GM23248 (cell line): ENCODE data around the gene FEV. TPM values are rescaled to one million over a fixed set of nuclear protein-coding genes. Genes with fewer than 3 reads are reported as not detected.

Experiments
- DNase-seq: peaks from one replicate; pipeline ENCODE4 v3.0.0-alpha.2; 2015
- H2AFZ ChIP-seq: fragments of 200-600 bp; sonication (generic); 2 replicates; pipeline ENCODE4 v1.6.1; 2016; ENCODE audit warnings: antibody characterized with exemption
- H3F3A ChIP-seq: fragments of 200-600 bp; sonication (generic); 2 replicates; pipeline ENCODE4 v1.6.1; 2016; ENCODE audit warnings: mild to moderate bottlenecking, antibody characterized with exemption, mixed run types; ENCODE audit not compliant: insufficient read depth
- H3K27ac ChIP-seq: fragments of 200-600 bp; sonication (generic); 2 replicates; pipeline ENCODE4 v1.5.1; 2016; ENCODE audit warnings: mild to moderate bottlenecking
- H3K27me3 ChIP-seq: fragments of 200-600 bp; sonication (generic); replicated peaks from 2 replicates; pipeline ENCODE4 v1.6.1; 2016; ENCODE audit warnings: mild to moderate bottlenecking; ENCODE audit not compliant: insufficient read depth
- H3K36me3 ChIP-seq: fragments of 200-600 bp; sonication (generic); 2 replicates; pipeline ENCODE4 v1.6.1; 2016; ENCODE audit warnings: low read depth, mild to moderate bottlenecking
- H3K4me1 ChIP-seq: fragments of 200-600 bp; sonication (generic); 2 replicates; pipeline ENCODE4 v1.6.1; 2016; ENCODE audit warnings: mild to moderate bottlenecking; ENCODE audit not compliant: insufficient read depth
- H3K4me2 ChIP-seq: fragments of 200-600 bp; sonication (generic); one replicate; pipeline ENCODE4 v1.6.1; 2016; ENCODE audit warnings: mild to moderate bottlenecking; ENCODE audit not compliant: unreplicated experiment
- H3K4me3 ChIP-seq: fragments of 200-600 bp; sonication (generic); 2 replicates; pipeline ENCODE4 v1.5.1; 2016; ENCODE audit warnings: mild to moderate bottlenecking
- H3K79me2 ChIP-seq: fragments of 200-600 bp; sonication (generic); 2 replicates; pipeline ENCODE4 v1.6.1; 2016; ENCODE audit warnings: mild to moderate bottlenecking; ENCODE audit not compliant: insufficient read depth
- H3K9ac ChIP-seq: fragments of 200-600 bp; sonication (generic); 2 replicates; pipeline ENCODE4 v1.6.1; 2016; ENCODE audit warnings: mild to moderate bottlenecking
- H3K9me2 ChIP-seq: fragments of 200-600 bp; sonication (generic); 2 replicates; pipeline ENCODE4 v1.6.1; 2016; ENCODE audit warnings: mixed run types, mild to moderate bottlenecking, moderate library complexity; ENCODE audit not compliant: insufficient read depth
- H3K9me3 ChIP-seq: fragments of 200-600 bp; sonication (generic); one replicate; pipeline ENCODE4 v1.6.1; 2017; ENCODE audit warnings: low read depth
- H4K20me1 ChIP-seq: fragments of 200-600 bp; sonication (generic); 2 replicates; pipeline ENCODE4 v1.6.0; 2016; ENCODE audit not compliant: insufficient read depth
- EZH2 ChIP-seq: fragments of 200-600 bp; sonication (generic); IDR thresholded peaks from 2 replicates; pipeline ENCODE4 v1.6.1; 2018; ENCODE audit warnings: antibody characterized with exemption, mild to moderate bottlenecking; ENCODE audit not compliant: insufficient read depth, poor library complexity, severe bottlenecking
- EZH2phosphoT487 ChIP-seq: fragments of 200-600 bp; sonication (generic); IDR thresholded peaks from 2 replicates; pipeline ENCODE4 v1.6.1; 2018; ENCODE audit warnings: antibody characterized with exemption, moderate library complexity, mild to moderate bottlenecking, low read depth; ENCODE audit not compliant: insufficient read depth
- WGBS, 2 experiments: methylation state at CpG; one replicate each; pipeline ENCODE4 v1.1.6; 2015 to 2017; ENCODE audit warnings: low lambda C conversion rate in 2 of 2, low coverage in 1 of 2; ENCODE audit errors: missing lambda C conversion rate in 2 of 2; 5-methylcytosine and 5-hydroxymethylcytosine counted together
- in situ Hi-C: fragments of 300-500 bp; cut with MboI; formaldehyde crosslinking; loops from 2 replicates; pipeline ENCODE4 v1.15.0; 2020
- polyA plus RNA-seq: library from polyadenylated mRNA; unstranded; fragments of >200 nt; fragmentation: Nextera tagmentation; extraction: Ambion mirVana; gene quantifications from 2 replicates; pipeline ENCODE4 v1.2.1, GENCODE V29; 2016
- total RNA-seq: library from RNA; depleted of rRNA; stranded (reverse); fragments of >200 nt; shearing (Covaris generic); gene quantifications from 2 replicates; pipeline ENCODE4 v1.2.3, GENCODE V29; 2014; rRNA removed

The FEV gene
- not detected in 2 replicates for total RNA-seq
- not detected in 2 replicates for polyA plus RNA-seq

- no peaks in the 10 kb centered on the region for H3K36me3 ChIP-seq
- H3K4me2 ChIP-seq, result no peak within 1 kb of the TSS
- no peaks in the 10 kb centered on the region for H3K4me1 ChIP-seq
- 0 to 5% methylated on average over 10 to 21 of the region's 32 CpGs for WGBS, 2 experiments
- no peaks in the 10 kb centered on the region for H3K9me3 ChIP-seq
- no peaks in the 10 kb centered on the region for H3K9me2 ChIP-seq
- H3K9ac ChIP-seq, result no peak within 1 kb of the TSS
- peaks cover 91% of the 10 kb centered on the region for H3K27me3 ChIP-seq
- no peak within 1 kb of the TSS for H2AFZ ChIP-seq
- no peak for TF ChIP-seq EZH2phosphoT487
- no peak for TF ChIP-seq EZH2
- no peak within 1 kb of the TSS for H3K27ac ChIP-seq
- no peaks in the 10 kb centered on the region for H3F3A ChIP-seq
- H4K20me1 ChIP-seq, result no peaks in the 10 kb centered on the region
- no peak for DNase-seq
- in situ Hi-C loops, result no loop called here
- H3K4me3 ChIP-seq, result no peak within 1 kb of the TSS
- no peaks in the 10 kb centered on the region for H3K79me2 ChIP-seq
Observed at GRCh38 chr2:218985021-218985324, at the start of gene FEV. Gene FEV, minus strand, starts transcription at chr2:218985184. Its CDS starts 109 bp downstream, at chr2:218985075.

- DNase-seq, result no peak
Observed at GRCh38 chr2:219032051-219032745, 47.2 kb upstream of the FEV start.

GRCh38 chr2:219031005-219031738 lies 46.2 kb upstream of the FEV start:
- H3F3A ChIP-seq, result no peaks in the 10 kb centered on the region
- H3K9me2 ChIP-seq, result no peaks in the 10 kb centered on the region
- no peaks in the 10 kb centered on the region for H3K4me1 ChIP-seq
- H2AFZ ChIP-seq, result no peak overlapping the region
- TF ChIP-seq EZH2phosphoT487, result no peak
- TF ChIP-seq EZH2, result no peak
- H3K4me2 ChIP-seq, result no peak overlapping the region
- no peak overlapping the region for H3K9ac ChIP-seq
- H3K79me2 ChIP-seq, result no peaks in the 10 kb centered on the region
- in situ Hi-C loops, result no loop called here
- H3K9me3 ChIP-seq, result no peaks in the 10 kb centered on the region
- no peaks in the 10 kb centered on the region for H4K20me1 ChIP-seq
- H3K27me3 ChIP-seq, result peaks cover 37% of the 10 kb centered on the region
- no peak overlapping the region for H3K27ac ChIP-seq
- no peak overlapping the region for H3K4me3 ChIP-seq
- no peak for DNase-seq
- no peaks in the 10 kb centered on the region for H3K36me3 ChIP-seq
- 40 to 48% methylated on average over 15 to 21 of the region's 21 CpGs for WGBS, 2 experiments

More at GRCh38 chr2:219032051-219032745, 47.2 kb upstream of the FEV start:
- Histone ChIP-seq H3K9ac (no peak overlapping the region), H3K4me3 (no peak overlapping the region), H3K4me1 (no peaks in the 10 kb centered on the region), H4K20me1 (no peaks in the 10 kb centered on the region), H3K79me2 (no peaks in the 10 kb centered on the region), H2AFZ (no peak overlapping the region), H3K27ac (no peak overlapping the region), H3K27me3 (peaks cover 35% of the 10 kb centered on the region), H3K9me3 (no peaks in the 10 kb centered on the region), H3K9me2 (no peaks in the 10 kb centered on the region), H3K4me2 (no peak overlapping the region), H3F3A (no peaks in the 10 kb centered on the region), H3K36me3 (no peaks in the 10 kb centered on the region)
- TF ChIP-seq EZH2 (no peak), EZH2phosphoT487 (no peak)
- 70 to 71% methylated on average over 23 of the region's 23 CpGs for WGBS, 2 experiments
- in situ Hi-C loops, result no loop called here

- Histone ChIP-seq H3K27ac (no peak overlapping the region), H3K4me2 (no peak overlapping the region), H2AFZ (no peak overlapping the region), H3K4me1 (no peaks in the 10 kb centered on the region), H3F3A (no peaks in the 10 kb centered on the region), H3K9me3 (no peaks in the 10 kb centered on the region), H3K9me2 (no peaks in the 10 kb centered on the region), H3K4me3 (no peak overlapping the region), H3K36me3 (no peaks in the 10 kb centered on the region), H3K79me2 (no peaks in the 10 kb centered on the region), H3K27me3 (peaks cover 44% of the 10 kb centered on the region), H3K9ac (no peak overlapping the region), H4K20me1 (no peaks in the 10 kb centered on the region)
- in situ Hi-C loops, result no loop called here
- DNase-seq, result no peak
- WGBS, 2 experiments, result 47 to 49% methylated on average over 16 of the region's 16 CpGs
- no peak for TF ChIP-seq EZH2
- no peak for TF ChIP-seq EZH2phosphoT487
Observed at GRCh38 chr2:219030177-219030940, 45.4 kb upstream of the FEV start.
